22Rv1 (cell line): ENCODE data around the gene FANCI.
A peak's percentile ranks its signal among the peaks of the same experiment; 100 is the strongest.

Experiments used
- H3K27ac ChIP-seq: fragments of 450-650 bp; 2 replicates; pipeline ENCODE4 v1.5.1; 2017
- CTCF ChIP-seq: fragments of 450-650 bp; IDR thresholded peaks from 2 replicates; pipeline ENCODE4 v1.5.1; 2017; ENCODE audit warnings: mild to moderate bottlenecking
- ZFX ChIP-seq: fragments of 450-650 bp; IDR thresholded peaks from 2 replicates; pipeline ENCODE4 v1.6.1; 2017; ENCODE audit warnings: antibody characterized with exemption, borderline replicate concordance

FANCI gene

GRCh38 chr15:89328398-89329254 lies 84.8 kb downstream of the FANCI start:
- no peak overlapping the region for H3K27ac ChIP-seq

GRCh38 chr15:89329329-89330084 lies 85.7 kb downstream of the FANCI start:
- TF ChIP-seq CTCF = no peak
- TF ChIP-seq ZFX = no peak
- no peak overlapping the region for H3K27ac ChIP-seq

More at GRCh38 chr15:89328398-89329254, 84.8 kb downstream of the FANCI start:
- TF ChIP-seq CTCF (no peak), ZFX (no peak)

DNA sequence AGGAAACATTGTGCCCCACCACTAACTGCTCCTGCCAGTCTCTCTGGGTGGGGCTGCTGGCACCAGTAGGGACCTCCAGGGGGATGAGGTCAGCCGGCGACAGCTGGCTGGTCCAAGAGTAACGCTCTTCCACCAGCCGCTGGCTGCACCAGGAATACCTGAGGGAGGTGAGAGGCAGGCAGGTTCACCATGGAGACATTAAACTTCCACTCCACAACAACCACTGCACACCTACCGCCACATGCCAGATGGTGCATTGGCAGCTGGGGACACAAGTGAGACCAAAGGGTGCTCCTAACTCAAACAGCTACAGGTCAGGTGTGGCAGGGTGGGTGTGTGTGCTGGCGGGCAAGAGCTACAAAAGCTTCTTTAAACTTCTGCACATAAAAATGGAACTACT lies 86.3 kb downstream of the FANCI start:
- no peak overlapping the region for H3K27ac ChIP-seq
- TF ChIP-seq CTCF (no peak), ZFX (no peak)

GRCh38 chr15:89330881-89331595 lies 87.3 kb downstream of the FANCI start:
- H3K27ac ChIP-seq = no peak overlapping the region
- TF ChIP-seq ZFX (no peak), CTCF (no peak)

DNA sequence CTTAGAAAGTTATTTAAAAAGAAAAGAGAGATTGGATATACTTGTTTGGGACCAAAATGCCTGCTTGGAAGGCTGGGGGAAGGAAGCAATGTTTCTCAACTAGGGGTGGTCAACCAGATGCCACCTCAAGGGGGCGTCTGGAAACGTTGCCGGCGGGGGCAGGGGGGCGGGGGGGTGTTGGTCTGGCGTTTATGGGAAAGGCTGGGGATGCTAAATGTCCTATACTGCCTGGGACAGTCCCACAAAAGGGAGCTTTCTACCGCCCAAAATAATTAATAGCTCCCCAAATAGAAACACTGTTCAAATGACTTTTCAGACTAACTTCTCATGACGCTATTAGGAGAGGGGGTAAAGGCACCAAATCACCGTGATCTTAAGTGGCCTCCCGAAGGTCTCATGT lies 88.7 kb downstream of the FANCI start:
- no peak overlapping the region for H3K27ac ChIP-seq
- TF ChIP-seq CTCF (peak; percentile 52), ZFX (no peak)

DNA sequence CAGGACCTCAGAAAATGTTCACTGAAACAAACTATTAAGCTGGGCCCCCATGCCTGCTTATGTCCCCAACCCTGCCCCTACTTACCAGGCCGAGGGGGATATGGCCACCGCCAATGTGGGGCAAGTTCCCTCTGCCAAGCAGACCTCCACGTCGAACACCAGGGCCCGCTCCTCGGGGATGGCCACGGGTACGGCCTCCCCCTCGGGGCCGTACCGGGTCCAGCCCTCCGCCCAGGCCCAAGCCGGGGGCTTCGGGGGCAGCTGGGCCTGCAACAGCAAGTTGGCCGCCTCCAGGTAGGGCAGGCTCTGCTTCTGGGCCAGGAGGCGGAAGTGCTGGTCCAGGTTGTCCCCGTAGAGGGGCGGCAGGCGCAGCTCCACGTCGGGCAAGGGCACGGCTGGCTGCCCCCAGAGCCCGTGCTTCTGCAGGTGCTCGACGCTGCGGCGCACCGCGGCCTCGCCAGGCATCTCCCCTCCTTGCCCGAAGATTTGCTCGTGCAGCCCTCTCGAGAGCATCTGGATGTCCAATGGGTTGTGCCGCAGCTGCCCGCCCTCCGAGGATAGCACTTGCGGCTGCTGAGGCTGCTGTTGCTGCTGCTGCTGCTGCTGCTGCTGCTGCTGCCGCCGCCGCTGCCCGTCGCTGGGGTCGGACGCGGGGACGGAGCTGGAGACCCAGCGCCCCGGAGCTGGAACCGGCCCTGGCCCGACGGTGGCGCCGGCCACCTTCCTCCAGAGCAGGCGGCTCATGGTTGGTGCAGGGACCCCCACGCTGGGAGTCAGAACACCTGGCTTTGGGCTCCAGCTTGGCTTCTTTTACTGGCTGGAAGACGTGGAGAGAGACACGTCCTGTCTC lies 89.5 kb downstream of the FANCI start:
- TF ChIP-seq CTCF = no peak
- TF ChIP-seq ZFX = no peak
- H3K27ac ChIP-seq = peak overlapping the region; percentile 79
